Parathyroid adenoma (tissue), 2 donors: ENCODE results near the gene TIGD6.

ENCODE experiments used
- H2AFZ ChIP-seq: fragments of 300-600 bp; sonication (generic); one replicate; pipeline ENCODE4 v1.7.0; 2017; ENCODE audit warnings: antibody characterized with exemption, mild to moderate bottlenecking
- H3K27ac ChIP-seq: fragments of 300-600 bp; sonication (generic); one replicate; pipeline ENCODE4 v1.7.0; 2017
- H3K27me3 ChIP-seq: fragments of 300-600 bp; sonication (generic); one replicate; pipeline ENCODE4 v1.7.0; 2017; ENCODE audit warnings: low read length; ENCODE audit not compliant: control insufficient read depth, insufficient read depth
- H3K36me3 ChIP-seq: fragments of 300-600 bp; sonication (generic); one replicate; pipeline ENCODE4 v1.7.0; 2017; ENCODE audit warnings: low read length; ENCODE audit not compliant: control insufficient read depth, insufficient read depth
- H3K4me1 ChIP-seq: fragments of 300-600 bp; sonication (generic); one replicate; pipeline ENCODE4 v1.7.0; 2017; ENCODE audit warnings: control low read depth
- H3K4me2 ChIP-seq: fragments of 300-600 bp; sonication (generic); one replicate; pipeline ENCODE4 v1.7.0; 2017; ENCODE audit warnings: low read length
- H3K4me3 ChIP-seq: fragments of 300-600 bp; sonication (generic); one replicate; pipeline ENCODE4 v1.7.0; 2017; ENCODE audit warnings: low read depth, low read length
- H3K79me2 ChIP-seq: fragments of 300-600 bp; sonication (generic); one replicate; pipeline ENCODE4 v1.7.0; 2017; ENCODE audit warnings: control low read depth
- H3K9ac ChIP-seq: fragments of 300-600 bp; sonication (generic); one replicate; pipeline ENCODE4 v1.7.0; 2017; ENCODE audit warnings: mild to moderate bottlenecking
- H3K9me3 ChIP-seq: fragments of 300-600 bp; sonication (generic); one replicate; pipeline ENCODE4 v1.7.0; 2017; ENCODE audit warnings: low read length; ENCODE audit not compliant: control insufficient read depth
- TF ChIP-seq, protein P1 (sequence below): fragments of 300-600 bp; sonication (generic); IDR thresholded peaks from one replicate; pipeline ENCODE4 v1.7.0; 2017; ENCODE audit warnings: antibody characterized with exemption, mild to moderate bottlenecking
- donor health status: primary hyperparathyroidism.

The TIGD6 gene

DNA sequence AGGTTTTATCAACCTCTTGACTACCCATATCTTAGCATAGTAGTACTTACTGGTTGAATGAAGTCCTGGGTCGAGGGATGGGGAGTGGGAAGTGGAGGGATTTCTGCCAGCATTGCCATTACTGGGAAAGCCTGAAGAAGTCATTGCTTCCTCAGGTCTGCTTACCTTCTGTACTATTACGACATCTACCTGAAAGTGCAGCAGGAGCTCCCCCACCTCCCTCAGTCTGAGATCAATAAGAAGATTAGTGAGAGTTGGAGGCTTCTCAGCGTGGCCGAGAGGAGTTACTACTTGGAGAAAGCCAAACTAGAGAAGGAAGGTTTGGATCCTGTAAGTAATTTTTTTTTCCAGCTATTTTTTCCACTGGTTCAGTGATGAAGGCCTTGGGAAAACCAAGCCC lies 5.9 kb upstream of the TIGD6 start:
- no peaks in the 10 kb centered on the region for H3K36me3 ChIP-seq
- peaks cover 23% of the 10 kb centered on the region for H3K4me1 ChIP-seq
- H3K27me3 ChIP-seq, result no peaks in the 10 kb centered on the region
- TF ChIP-seq, protein P1, sequence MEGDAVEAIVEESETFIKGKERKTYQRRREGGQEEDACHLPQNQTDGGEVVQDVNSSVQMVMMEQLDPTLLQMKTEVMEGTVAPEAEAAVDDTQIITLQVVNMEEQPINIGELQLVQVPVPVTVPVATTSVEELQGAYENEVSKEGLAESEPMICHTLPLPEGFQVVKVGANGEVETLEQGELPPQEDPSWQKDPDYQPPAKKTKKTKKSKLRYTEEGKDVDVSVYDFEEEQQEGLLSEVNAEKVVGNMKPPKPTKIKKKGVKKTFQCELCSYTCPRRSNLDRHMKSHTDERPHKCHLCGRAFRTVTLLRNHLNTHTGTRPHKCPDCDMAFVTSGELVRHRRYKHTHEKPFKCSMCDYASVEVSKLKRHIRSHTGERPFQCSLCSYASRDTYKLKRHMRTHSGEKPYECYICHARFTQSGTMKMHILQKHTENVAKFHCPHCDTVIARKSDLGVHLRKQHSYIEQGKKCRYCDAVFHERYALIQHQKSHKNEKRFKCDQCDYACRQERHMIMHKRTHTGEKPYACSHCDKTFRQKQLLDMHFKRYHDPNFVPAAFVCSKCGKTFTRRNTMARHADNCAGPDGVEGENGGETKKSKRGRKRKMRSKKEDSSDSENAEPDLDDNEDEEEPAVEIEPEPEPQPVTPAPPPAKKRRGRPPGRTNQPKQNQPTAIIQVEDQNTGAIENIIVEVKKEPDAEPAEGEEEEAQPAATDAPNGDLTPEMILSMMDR, result no peak
- H3K9me3 ChIP-seq, result no peaks in the 10 kb centered on the region
- H3K4me2 ChIP-seq, result peak overlapping the region; percentile 34
- H3K27ac ChIP-seq, result peak overlapping the region; percentile 6
- no peak overlapping the region for H2AFZ ChIP-seq
- H3K9ac ChIP-seq, result no peak overlapping the region
- H3K79me2 ChIP-seq, result peaks cover 13% of the 10 kb centered on the region
- peak overlapping the region; percentile 41 for H3K4me3 ChIP-seq

- peak overlapping the region; percentile 94 for H3K4me3 ChIP-seq
- H3K27me3 ChIP-seq, result no peaks in the 10 kb centered on the region
- peak overlapping the region; percentile 73 for H3K4me2 ChIP-seq
- H3K9ac ChIP-seq, result no peak overlapping the region
- H3K27ac ChIP-seq, result peak overlapping the region; percentile 90
- TF ChIP-seq, protein P1, result peak; percentile 57
- peaks cover 18% of the 10 kb centered on the region for H3K4me1 ChIP-seq
- H3K79me2 ChIP-seq, result peaks cover 10% of the 10 kb centered on the region
- H3K9me3 ChIP-seq, result no peaks in the 10 kb centered on the region
- peak overlapping the region; percentile 86 for H2AFZ ChIP-seq
- no peaks in the 10 kb centered on the region for H3K36me3 ChIP-seq
Measured at GRCh38 chr5:150001660-150002486, 1.4 kb upstream of the TIGD6 start.

DNA sequence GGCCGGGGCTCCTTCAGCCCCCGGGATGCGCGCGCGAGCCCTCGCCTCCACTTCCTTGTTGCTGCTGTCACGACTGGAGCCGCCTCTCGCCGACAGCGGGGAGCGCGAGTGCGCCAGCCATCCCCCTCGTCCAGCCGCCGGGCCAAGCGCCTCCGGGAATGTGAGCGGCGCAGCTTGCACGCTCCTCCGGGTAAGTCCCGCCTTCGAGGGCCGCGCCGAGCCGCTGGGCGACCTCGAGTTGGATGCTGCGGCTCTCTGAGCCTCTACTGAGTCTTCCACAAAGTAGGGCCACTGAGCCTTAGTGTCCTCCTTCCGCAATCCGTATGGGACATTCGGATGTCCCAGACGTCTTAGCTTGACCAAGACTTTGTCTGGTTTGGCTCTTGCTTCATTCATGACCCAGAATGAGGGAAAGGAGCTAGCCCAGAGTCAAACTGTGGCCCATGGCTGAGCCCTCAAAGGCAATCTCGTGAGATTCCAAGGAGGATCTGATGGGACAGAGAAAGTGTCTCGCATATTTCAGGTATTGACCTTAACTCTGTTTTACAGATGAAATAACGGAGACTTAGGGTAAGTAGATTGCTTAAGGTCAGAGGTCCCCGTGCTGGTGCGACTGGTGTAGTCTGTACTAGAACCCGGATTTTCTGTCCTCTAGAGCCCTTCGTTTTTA lies 671 bp upstream of the TIGD6 start:
- Histone ChIP-seq H2AFZ (peak overlapping the region; percentile 86), H3K4me2 (peak overlapping the region; percentile 73), H3K36me3 (no peaks in the 10 kb centered on the region), H3K27me3 (no peaks in the 10 kb centered on the region), H3K79me2 (peaks cover 10% of the 10 kb centered on the region), H3K9me3 (no peaks in the 10 kb centered on the region), H3K4me3 (peak overlapping the region; percentile 94), H3K9ac (peak overlapping the region; percentile 76), H3K27ac (peak overlapping the region; percentile 90), H3K4me1 (peaks cover 17% of the 10 kb centered on the region)
- TF ChIP-seq, protein P1, result no peak

DNA sequence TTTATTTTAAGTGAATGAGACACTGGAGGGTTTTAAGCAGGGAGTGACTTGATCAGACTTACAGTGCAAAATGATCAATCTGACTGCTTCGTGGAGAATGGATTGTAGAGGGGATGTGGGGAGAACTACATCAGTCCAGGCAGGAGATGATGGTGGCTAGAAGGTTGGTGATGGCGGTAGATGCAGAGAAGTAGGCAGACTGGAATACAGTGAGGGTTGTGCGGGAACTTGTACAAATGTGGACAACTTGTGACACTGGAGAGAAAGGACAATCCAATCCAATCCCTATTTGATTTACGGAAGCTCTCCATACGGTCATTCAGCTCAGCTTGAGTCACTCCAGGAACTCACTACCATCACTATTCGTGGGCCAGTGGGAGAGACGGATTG lies 593 bp downstream of the TIGD6 start:
- peak overlapping the region; percentile 90 for H3K27ac ChIP-seq
- H3K27me3 ChIP-seq, result no peaks in the 10 kb centered on the region
- H3K4me3 ChIP-seq, result peak overlapping the region; percentile 94
- H3K4me1 ChIP-seq, result peaks cover 26% of the 10 kb centered on the region
- peaks cover 10% of the 10 kb centered on the region for H3K79me2 ChIP-seq
- H2AFZ ChIP-seq, result peak overlapping the region; percentile 86
- H3K4me2 ChIP-seq, result peak overlapping the region; percentile 73
- TF ChIP-seq, protein P1, result no peak
- peak overlapping the region; percentile 67 for H3K9ac ChIP-seq
- no peaks in the 10 kb centered on the region for H3K9me3 ChIP-seq
- H3K36me3 ChIP-seq, result no peaks in the 10 kb centered on the region
